ENCODE measurements around the gene FAM161A. TPM values are rescaled to one million over a fixed set of nuclear protein-coding genes. Genes with fewer than 3 reads are reported as not detected.
"Not testable (repeated sequence)": the region's sequence is repeated elsewhere in the genome, so short reads cannot be mapped to it uniquely, and the experiment has no call there.

The FAM161A gene
- total and polyA plus RNA-seq, 3 donors from 2014 or later = 13.3 to 24.7 (median 18.2) TPM

DNA sequence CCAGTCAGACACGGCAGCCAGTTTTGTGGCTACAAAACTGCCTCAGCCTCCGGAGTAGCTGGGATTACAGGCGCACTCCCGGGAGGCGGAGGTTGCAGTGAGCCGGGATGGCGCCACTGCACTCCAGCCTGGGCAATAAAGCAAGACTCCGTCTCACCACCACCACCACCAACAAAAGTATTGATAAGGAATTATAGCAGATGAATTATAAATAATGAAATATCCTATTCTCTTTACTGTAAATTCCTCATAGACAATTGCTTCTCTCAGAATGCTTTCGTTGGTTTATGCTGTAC lies 1.4 kb upstream of the FAM161A start:
- intact Hi-C loops (cut with DNase I; ENCODE audit: low total_unique reads) = loop anchor here (10.0 kb wide), 1 partner anchor 90 kb away; no protein-coding TSS in a partner anchor

DNA sequence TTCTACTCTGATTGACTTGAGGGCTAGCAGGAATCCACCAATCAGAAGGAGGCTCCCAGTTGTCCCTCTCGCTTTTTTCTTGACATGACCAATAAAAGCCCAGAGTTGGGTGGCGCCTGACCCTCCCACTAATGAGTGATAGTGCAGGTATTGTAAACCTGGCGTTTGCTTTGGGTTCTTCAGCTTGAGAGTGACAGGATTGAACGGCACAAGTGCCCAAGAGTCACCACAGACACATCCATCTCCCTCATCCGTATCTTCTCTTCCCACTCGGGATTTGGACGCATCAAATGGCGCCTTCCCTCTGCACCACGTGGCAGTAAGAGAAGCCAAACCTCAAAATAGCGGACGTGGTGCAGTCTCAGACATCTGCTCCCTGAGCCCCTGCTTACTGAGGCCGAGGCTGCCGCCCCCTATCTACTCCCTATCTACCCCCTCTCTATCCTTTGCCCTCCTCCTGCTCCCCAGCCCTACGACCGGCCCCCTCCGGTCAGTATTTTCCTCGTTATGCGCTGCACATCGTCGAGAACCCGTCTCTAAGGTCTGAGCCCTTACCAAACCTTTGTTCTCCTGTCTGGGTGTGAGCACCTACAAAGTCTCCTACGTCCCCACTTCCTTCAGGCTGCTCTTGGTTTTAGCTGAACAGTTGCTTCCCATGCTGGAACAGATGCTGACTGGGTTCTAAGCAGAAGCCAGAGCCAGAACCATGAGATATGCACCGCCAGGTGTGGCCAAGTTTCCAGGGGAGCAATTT lies 881 bp upstream of the FAM161A start:
- 1 to 2% methylated on average over 23 of the region's 23 CpGs for WGBS, 2 donors
- intact Hi-C loops (cut with DNase I; ENCODE audit: low total_unique reads) = loop anchor here (10.0 kb wide), 1 partner anchor 90 kb away; no protein-coding TSS in a partner anchor

More for the DNA sequence above, 1.4 kb upstream of the FAM161A start:
- peak; percentile 16 for DNase-seq
- peak overlapping the region; percentile 70 to 90 for H3K4me3 ChIP-seq
- no peaks in the 10 kb centered on the region for H3K27me3 ChIP-seq
- TF ChIP-seq, protein P1, sequence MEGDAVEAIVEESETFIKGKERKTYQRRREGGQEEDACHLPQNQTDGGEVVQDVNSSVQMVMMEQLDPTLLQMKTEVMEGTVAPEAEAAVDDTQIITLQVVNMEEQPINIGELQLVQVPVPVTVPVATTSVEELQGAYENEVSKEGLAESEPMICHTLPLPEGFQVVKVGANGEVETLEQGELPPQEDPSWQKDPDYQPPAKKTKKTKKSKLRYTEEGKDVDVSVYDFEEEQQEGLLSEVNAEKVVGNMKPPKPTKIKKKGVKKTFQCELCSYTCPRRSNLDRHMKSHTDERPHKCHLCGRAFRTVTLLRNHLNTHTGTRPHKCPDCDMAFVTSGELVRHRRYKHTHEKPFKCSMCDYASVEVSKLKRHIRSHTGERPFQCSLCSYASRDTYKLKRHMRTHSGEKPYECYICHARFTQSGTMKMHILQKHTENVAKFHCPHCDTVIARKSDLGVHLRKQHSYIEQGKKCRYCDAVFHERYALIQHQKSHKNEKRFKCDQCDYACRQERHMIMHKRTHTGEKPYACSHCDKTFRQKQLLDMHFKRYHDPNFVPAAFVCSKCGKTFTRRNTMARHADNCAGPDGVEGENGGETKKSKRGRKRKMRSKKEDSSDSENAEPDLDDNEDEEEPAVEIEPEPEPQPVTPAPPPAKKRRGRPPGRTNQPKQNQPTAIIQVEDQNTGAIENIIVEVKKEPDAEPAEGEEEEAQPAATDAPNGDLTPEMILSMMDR (IDR thresholded peaks at IDR 0.05) = no peak
- TF ChIP-seq POLR2A (IDR thresholded peaks at IDR 0.05) = no peak
- H3K36me3 ChIP-seq (ENCODE audit: low read depth, missing control alignments) = no peaks in the 10 kb centered on the region
- H3K9me3 ChIP-seq = no peaks in the 10 kb centered on the region
- H3K4me1 ChIP-seq = peaks cover 4% of the 10 kb centered on the region
- 25 to 40% methylated on average over 9 of the region's 9 CpGs for WGBS, 2 donors
- H3K27ac ChIP-seq = no peak overlapping the region

DNA sequence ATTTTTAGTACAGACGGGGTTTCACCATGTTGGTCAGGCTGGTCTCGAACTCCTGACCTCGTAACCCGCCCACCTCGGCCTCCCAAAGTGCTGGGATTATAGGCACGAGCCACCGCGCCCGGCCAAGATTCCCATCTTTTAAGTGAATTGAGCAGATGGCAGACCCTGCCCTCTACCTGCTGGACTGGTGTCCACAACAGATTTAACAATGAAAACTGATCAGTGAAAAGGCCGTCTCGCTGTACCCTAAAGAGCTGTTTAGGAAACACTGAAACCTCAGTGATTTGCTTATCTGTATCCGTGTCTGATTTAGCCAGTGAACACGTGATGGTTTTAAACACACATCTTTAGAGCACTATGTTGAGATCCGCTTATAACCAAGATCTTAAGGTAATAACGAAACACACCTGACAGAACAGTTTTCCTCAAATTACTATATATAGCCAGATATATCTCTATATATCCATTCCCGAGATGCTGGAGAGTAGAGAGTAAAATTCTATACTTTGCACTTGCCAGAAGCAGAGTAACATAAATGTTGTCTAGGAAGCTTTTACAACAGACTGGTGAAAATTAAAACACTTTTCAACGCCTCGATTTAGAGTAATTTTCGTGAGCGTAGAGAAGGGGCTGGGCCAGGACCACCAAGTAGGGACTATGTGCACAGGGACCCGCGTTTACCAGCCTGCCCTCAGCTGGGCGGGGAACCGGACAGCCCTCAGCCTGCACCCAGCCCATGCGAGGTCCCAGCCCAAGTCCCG lies 594 bp downstream of the FAM161A start:
- intact Hi-C loops (cut with DNase I; ENCODE audit: low total_unique reads) = loop anchor here (10.0 kb wide), 1 partner anchor 88 kb away; no protein-coding TSS in a partner anchor
- peak overlapping the region; percentile 70 to 90 for H3K4me3 ChIP-seq
- no peaks in the 10 kb centered on the region for H3K36me3 ChIP-seq (ENCODE audit: low read depth, missing control alignments)
- 16 to 18% methylated on average over 26 of the region's 26 CpGs for WGBS, 2 donors
- TF ChIP-seq, protein P1 (IDR thresholded peaks at IDR 0.05) = no peak
- TF ChIP-seq POLR2A (IDR thresholded peaks at IDR 0.05) = no peak
- H3K27ac ChIP-seq = peak overlapping the region; percentile 74 to 88
- peaks cover 4% of the 10 kb centered on the region for H3K4me1 ChIP-seq
- peak; percentile 85 for DNase-seq
- H3K27me3 ChIP-seq = no peaks in the 10 kb centered on the region
- no peaks in the 10 kb centered on the region for H3K9me3 ChIP-seq

More for the DNA sequence above, 881 bp upstream of the FAM161A start:
- DNase-seq = peak; percentile 97
- H3K9me3 ChIP-seq = no peaks in the 10 kb centered on the region
- peaks cover 4% of the 10 kb centered on the region for H3K4me1 ChIP-seq
- peak overlapping the region; percentile 74 to 88 for H3K27ac ChIP-seq
- no peaks in the 10 kb centered on the region for H3K36me3 ChIP-seq (ENCODE audit: low read depth, missing control alignments)
- peak overlapping the region; percentile 70 to 90 for H3K4me3 ChIP-seq
- TF ChIP-seq, protein P1 (IDR thresholded peaks at IDR 0.05) = no peak
- TF ChIP-seq POLR2A (IDR thresholded peaks at IDR 0.05) = no peak
- H3K27me3 ChIP-seq = no peaks in the 10 kb centered on the region

DNA sequence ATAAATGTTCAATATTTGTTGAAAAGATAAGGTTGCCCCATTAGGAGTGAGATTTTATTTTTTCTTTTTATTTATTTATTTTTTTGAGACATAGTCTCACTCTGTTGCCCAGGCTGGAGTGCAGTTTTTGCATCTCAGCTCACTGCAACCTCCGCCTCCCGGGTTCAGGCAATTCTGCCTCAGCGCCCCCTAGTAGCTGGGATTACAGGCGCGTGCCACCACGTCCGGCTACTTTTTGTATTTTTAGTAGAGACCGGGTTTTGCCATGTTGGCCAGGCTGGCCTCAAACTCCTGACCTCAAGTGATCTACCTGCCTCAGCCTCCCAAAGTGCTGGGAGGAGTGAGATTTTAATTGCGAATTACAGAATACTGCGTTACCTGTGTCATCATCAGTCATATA lies 2.6 kb downstream of the FAM161A start:
- DNase-seq; H3K27ac ChIP-seq; H3K4me3 ChIP-seq; H3K36me3 ChIP-seq (ENCODE audit: low read depth, missing control alignments); H3K27me3 ChIP-seq; H3K9me3 ChIP-seq; H3K4me1 ChIP-seq: not testable (repeated sequence)
- 93 to 95% methylated on average over 10 of the region's 10 CpGs for WGBS, 2 donors
- intact Hi-C loops (cut with DNase I; ENCODE audit: low total_unique reads) = loop anchor here (10.0 kb wide), 1 partner anchor 86 kb away; no protein-coding TSS in a partner anchor

DNA sequence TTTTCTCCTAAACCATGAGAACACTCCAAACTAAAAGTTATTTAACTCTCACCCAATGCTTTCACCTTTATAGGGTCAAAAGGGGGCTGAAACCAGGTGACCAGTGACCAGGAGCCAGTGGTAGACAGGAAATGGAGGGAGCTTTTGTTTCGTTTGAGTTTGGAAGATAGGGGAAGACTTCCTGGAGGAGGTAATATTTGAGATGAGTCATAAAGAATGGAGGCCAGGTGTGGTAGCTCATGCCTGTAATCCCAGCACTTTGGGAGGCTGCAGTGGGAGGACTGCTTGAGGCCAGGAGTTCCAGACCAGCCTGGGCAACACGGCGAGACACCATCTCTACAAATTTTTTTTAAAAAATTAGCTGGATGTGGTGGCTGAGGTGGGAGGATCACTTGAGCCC lies 8.5 kb downstream of the FAM161A start:
- no peak for DNase-seq
- WGBS, 2 donors = 93 to 97% methylated on average over 3 of the region's 3 CpGs

More for the DNA sequence above, 8.5 kb downstream of the FAM161A start:
- no peak overlapping the region for H3K27ac ChIP-seq
- H3K4me1 ChIP-seq = no peaks in the 10 kb centered on the region
- H3K4me3 ChIP-seq = no peak overlapping the region
- no peaks in the 10 kb centered on the region for H3K27me3 ChIP-seq
- H3K36me3 ChIP-seq (ENCODE audit: low read depth, missing control alignments) = no peaks in the 10 kb centered on the region
- TF ChIP-seq, protein P1 (IDR thresholded peaks at IDR 0.05) = no peak
- no peak for TF ChIP-seq POLR2A (IDR thresholded peaks at IDR 0.05)
- H3K9me3 ChIP-seq = no peaks in the 10 kb centered on the region
- intact Hi-C loops (cut with DNase I; ENCODE audit: low total_unique reads) = no loop called here

All from testis (tissue), 3 donors.